ENCODE results near the gene ENTHD1.
"Not testable (repeated sequence)": the region's sequence is repeated elsewhere in the genome, so short reads cannot be mapped to it uniquely, and the experiment has no call there.

Gene ENTHD1

DNA sequence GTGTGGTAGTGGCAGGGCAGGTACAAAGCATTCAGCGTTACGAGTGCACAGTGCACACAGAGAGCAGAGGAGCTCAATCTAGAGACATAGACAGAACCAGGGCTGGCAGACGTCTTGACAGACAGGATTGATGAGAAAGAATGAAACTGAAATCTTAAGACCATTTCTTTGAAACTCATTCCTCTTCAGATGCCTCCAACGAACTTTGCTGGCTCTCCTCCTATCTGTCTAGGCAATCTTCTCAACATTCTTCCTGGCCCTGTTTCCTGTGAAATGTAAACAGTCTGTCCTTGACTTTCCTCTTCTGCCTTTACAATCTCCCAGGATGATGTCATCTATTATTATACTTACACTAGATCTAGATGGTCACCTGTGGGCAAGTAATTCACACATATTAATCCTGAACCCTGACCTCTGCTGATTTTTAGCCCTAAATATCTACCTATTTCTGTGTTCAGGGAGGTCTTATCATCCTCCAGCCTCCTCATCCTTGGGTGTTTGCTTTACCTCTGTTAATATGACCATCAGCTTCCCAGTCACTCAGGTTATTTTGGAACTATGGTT is 119.5 kb downstream of the ENTHD1 start:
- DNase-seq, result no peak

DNA sequence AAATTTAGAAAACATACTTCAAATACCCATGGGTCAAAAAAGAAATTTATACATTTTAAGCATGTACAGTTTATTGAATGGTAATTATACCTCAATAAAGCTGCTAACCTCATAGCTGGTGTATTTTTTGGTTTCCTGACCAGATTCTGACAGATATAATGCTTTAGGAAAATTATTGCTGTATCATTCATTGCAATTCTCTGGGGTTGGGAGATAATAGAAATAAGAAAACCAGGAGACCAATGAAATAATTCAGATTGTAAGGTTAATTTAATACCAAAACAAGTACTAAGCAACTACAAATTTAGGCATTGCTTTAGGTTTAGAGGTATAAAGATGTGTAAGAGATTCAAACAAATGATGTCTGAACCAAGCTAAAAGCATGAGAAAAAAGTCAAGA is 120.1 kb downstream of the ENTHD1 start:
- DNase-seq, result no peak

DNA sequence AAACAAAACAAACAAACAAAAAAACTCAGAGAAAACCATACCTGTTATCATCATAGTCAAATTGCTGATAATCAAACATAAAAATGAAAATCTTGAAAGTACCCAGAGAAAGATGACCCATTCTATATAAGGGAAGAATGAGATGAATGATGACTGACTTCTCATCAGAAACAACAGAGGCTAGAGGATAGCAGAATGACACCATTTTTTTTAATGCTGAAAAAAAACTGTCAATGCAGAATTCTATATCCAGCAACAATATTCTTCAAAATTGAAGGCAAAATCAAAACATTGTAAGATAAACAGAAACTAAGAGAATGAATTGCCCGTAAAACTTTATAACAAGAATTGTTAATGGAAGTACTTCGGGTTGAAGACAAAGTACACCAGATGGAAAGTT is 122.1 kb downstream of the ENTHD1 start:
- no peak for DNase-seq

DNA sequence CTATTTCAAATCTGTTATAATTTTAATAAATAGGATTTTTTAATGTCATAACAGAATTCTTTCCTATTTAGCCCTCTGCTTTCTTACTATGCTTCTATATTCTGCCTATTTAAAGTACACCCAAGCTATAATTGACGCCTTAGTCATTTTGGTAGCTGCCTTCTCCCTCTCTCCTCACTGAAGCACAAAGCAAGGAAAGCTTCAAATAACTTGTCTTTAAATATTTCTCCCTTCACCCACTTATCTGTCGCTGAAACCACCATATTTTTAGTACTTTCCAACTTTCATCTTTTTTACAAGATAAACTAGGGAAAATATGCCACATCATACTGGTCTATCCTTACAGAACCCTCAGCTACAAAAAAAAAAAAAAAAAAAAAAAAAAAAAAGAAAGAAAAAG is 127.9 kb downstream of the ENTHD1 start:
- no peak for DNase-seq

DNA sequence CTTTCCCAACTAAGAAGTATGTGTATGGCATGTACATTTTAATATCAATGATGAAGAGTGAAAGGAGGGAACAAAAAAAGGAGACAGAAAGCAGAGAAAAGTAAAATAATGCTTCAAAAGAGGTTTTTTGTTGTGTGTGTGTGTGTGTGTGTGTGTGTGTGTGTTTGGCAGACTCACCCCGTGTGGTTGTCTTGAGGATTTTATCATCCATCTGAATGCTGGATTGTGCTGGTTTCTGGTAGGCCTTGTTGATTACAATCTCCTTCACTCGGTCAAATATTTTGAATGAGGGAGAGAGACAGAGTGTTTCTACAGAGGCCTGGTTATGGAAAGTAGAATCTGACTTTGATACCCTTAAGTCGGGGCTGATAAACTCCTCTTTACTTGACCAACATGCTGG is 128.5 kb downstream of the ENTHD1 start:
- no peak for DNase-seq

DNA sequence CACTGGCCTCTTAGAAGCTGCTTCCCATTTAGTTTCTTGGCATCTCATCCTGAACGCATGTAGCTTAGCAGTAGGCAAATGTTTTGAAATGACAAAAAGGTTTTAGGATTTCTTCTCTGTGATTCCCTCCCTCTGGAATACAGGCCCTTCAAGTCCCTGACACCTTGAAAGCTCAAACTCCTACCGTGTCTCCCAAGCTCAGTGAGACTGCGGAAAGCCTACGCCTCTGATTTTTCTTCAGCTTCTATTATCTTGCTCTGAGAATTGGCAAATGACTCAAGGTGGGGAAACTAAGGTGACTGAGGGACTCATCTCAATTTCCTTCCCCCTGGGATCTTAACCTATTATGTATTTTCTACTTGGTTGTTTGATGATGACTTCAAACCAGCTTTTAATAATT is 130.3 kb downstream of the ENTHD1 start:
- no peak for DNase-seq

DNA sequence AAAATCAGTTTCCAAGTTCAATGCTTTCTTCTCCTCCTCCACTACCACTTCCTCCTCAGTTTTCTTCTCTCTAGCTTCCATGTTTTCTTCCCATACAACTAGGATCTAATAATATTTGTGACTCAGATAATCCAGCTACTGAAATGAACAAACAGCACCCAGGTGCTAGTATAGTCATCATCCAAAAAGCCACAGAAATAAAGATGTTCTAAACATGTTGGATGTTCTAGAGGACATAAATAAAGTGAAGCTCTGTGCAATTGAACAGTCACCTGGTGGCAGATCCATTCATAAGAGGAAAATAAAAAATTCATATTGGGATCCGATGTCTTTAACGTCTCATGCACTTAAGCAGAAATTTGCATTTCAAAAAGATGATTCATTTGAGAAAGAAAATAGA is 142.8 kb downstream of the ENTHD1 start:
- no peak for DNase-seq

DNA sequence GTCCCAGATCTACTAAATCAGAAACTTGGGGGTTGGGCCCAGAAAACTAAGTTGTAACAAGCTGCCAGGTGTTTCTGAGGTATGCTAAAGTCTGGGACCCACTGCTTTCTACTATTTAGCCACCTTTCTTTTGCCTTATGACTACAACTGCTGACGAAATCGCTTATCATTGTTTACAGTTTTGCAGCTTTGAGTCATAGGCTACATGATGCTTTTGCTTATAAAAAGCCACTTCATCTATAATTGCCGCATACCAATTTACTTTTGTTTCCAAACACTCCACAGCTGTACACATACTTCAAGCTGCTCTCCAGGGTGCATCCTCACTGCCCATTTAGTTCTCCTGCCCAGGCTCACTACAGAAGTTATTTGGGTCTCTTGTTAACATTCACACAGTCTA is 144.7 kb downstream of the ENTHD1 start:
- DNase-seq, result peak; percentile 84

DNA sequence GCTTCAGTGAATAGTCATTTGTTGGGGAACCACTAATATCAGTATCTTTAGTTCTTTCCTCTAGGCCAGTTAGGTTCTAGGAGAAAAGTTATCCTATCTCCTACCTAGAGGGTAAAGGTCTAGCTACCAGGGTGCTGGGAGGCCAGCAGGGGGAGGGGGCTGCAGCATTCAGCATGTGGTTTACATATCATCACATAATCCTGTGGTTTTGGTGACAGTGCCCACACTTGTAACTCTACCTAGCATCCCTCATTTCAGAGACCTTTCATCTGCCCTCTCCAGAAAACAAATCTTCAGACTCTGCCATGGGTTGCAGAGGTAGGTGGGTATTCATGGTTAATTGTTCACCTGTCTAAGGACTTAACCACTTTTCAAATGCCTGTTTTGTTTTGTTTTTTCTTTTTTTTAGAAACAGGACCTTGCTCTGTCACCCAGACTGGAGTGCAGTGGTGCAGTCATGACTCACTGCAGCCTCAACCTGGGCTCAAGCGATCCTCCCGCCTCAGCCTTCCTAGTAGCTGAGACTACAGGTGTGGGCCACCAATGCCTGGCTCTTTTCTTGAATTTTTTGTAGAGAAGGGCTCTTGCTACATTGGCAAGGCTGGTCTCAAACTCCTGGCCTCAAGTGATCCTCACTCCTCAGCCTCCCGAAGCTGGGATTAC is 146.8 kb downstream of the ENTHD1 start:
- no peak for DNase-seq

DNA sequence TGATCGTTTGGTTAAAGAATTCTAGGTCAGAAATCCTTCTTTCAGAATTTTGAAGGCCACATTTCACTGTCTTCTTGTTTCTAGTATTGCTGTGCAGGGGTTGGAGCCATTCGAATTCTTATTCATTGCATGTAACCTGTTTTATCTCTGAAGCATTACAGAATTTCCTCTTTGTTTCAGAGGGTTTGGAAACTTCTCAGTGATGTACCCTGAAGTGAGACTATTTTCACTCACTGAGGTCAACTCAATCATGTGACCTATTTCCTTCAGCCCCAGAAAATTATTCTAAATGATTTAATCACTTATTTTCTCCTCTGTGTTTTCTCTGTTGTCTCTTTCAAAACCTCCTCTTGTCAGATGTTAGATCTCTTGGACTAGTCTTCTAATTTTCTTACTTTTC is 147.8 kb downstream of the ENTHD1 start:
- no peak for DNase-seq

DNA sequence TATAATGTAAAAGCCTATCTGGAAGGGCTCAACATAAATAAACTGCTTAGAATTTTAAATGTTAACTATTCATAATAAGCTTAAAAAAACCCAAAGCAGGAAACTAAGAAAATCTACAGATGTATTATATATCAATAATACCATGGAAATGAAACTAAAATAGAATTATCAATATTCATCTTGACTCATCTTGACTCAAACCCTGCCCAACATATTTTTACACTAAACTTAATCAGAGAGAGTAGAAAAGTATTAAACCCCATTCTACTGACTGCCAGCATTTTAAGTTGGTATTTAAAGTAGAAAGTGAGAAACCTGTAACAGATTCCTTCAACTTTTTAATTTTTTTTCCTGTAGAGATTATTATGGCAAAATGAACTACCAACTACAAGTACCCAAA is 149.2 kb downstream of the ENTHD1 start:
- no peak for DNase-seq

DNA sequence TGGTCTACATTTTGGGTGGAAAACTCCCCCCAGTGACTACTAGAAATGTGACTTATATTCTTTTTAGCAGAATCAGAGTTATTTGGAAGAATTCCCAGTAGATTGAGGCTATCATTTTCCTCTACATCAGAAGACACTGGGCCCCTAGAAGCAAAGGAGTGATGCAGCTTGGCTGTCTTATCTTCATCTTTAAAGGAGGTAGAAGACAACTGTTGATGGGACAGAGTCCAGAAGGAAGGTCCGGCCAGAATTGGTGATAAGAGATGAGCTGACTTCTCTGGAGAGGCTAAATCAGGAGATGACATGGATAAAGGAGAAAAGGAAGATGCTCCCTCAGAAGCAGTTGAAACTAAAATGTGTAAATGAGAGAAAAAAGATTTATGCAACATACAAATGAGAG is 149.6 kb downstream of the ENTHD1 start:
- DNase-seq, result no peak

DNA sequence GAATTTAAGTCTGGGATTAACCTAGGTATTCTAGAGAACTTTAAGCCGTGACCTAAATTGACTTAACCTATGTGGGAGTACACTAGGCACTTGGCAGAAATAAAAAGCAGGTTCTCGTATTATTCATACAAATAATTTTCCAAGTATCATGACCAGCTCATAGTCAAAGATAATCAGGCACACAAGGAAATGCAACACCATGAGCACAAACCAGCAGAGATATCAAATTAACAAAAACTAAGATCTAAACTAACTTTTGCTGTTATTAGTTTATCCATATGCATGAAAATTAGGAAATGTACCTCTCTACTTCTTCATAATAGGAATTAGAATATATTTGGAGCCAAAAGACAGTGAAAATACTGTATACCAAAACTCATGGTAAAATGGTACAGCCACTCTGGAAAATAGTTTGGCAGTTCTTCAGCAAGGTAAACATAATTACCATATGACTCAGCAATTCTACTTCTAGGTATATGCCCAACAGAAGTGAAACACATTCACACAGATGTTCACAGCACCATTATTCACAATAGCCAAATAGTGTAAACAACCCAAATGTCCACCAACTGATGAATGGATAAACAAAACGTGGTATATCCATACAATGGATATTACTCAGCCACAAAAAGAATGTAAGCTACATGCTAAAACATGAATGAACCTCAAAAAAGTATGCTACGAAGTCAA is 154.1 kb downstream of the ENTHD1 start:
- no peak for DNase-seq

DNA sequence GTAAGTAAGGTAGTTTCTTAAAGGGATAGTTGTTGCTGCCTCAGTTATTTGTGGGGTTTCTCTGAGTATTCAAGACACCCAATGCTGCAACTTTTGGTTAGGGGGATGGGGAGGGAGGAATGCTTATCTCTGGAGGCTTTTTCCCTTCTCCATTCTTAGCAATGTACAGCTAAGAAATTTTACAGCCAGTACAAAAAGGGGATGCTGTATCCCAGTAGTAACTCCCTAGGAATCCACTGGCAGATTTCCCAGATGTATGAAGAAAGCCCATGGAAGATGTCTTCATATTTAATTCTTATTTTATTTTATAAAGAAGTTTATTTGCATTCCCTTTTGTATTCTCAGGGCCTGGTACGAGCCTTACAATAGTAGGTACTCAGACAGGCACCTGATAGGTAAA is 154.8 kb downstream of the ENTHD1 start:
- DNase-seq, result no peak

DNA sequence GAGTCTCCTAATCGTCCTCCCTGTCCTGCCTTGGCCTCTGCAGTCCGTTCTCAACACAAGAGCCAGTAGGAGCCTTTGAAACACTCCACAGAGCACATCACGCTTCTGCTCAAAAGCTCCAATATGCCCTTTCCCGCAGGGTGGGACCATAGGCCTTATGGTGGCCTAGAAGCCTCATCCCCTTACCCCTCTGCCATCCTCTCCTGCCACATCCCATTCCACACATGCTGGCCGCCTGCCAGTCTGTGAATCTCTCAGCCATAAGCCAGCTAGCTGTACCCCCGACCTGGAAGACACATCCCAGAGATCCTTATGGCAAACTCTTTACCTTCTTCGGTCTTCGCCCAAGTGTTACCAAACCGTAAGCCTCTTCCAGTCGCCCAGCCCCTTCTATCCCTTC is 157.8 kb downstream of the ENTHD1 start:
- DNase-seq, result no peak

DNA sequence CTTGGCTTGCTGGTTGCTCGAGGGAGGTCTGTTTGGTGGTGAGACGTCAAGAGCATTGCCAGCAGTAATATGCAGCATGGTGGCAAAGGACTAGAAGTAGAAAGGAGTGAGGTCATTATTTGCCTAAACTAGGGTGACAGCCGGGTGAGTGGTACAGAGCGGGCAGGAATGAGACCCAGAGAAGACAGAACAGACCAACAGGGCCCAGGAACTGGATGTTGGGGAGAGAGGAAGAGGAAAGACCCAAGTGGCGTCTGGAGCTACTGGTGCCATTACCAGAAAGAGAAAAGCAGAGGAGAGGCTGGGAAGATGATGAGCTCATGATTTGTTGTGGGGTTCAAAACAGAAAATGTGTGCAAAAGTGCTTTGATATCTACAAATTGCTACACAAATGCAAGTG is 158.7 kb downstream of the ENTHD1 start:
- no peak for DNase-seq

DNA sequence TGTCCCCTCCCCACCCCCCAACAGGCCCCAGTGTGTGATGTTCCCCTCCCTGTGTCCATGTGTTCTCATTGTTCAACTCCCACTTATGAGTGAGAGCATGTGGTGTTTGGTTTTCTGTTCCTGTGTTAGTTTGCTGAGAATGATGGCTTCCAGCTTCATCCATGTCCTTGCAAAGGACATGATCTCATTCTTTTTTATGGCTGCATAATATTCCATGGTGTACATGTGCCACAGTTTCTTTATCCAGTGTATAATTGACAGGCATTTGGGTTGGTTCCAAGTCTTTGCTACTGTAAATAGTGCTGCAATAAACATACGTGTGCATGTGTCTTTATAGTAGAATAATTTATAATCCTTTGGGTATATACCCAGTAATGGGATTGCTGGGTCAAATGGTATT is 159.5 kb downstream of the ENTHD1 start:
- DNase-seq, result not testable (repeated sequence)

DNA sequence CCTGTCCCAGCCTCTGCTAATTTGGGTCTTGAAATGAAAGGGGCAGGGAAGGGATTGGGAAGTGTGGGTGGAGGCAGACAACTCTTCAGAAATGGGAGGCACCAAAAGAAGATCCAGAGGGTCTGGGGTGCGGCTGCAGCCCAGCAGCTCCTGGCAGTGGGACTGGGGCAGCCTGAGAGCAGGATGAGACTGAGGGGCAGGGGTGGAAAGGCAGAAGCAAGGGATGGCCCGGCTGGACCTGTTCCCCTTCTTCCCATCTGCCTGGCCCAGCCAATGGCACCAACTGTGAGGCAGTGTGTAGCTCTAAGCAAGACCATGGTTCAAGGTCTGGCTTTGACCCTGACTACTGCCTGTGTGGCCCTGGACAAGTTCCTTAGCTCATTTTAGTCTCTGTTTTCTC is 160.4 kb downstream of the ENTHD1 start:
- no peak for DNase-seq

DNA sequence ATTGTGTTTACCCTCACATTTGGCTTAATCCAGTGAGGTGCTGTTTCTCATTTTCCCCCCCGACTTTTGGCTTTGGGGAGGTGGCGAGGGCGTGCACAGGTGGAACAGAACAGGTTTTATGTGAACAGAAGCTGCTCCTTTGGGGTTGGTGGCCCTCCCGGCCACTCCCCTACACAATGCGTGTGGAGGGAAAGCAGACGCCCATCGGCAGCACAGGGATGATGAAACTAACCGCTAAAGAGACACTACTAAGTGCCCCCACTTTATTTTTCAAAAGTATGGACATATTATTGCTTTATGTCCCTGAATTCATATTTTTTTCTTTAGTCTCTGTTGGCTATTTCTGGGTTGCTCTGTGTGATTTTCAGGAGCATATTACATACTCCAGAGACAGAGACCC is 160.9 kb downstream of the ENTHD1 start:
- no peak for DNase-seq

DNA sequence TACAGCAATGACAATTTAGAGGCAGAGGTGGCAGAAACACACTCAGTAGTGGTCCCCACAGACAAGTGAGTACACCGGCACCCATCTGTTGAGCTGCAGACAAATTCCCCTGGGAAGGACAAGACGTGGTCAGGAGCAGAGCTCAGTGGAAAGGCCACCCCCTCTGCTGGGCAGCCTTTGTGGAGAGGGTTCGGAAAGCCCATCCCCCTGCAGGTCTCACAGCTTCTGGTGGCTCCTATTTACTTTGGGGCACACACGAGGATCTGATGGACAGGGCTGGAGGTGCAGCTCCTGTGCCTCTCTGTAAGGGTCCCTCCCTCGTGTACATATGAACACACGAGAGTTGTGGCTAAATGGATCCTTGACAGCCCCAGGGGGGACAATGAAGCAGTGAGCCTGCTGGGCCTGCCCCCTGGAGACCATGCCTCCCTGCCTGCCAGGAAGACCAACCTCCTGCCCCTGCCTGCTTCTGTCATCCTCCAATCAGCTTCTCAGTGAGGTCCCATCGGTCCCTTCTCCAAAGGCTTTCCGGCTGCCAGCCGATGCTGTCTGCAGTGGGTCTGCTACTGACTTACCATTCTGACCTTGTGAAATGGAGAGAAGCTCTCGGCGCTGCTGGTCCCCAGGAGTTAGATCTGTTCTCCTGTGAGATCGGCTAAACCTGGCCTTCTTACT is 161.5 kb downstream of the ENTHD1 start:
- DNase-seq, result no peak

DNA sequence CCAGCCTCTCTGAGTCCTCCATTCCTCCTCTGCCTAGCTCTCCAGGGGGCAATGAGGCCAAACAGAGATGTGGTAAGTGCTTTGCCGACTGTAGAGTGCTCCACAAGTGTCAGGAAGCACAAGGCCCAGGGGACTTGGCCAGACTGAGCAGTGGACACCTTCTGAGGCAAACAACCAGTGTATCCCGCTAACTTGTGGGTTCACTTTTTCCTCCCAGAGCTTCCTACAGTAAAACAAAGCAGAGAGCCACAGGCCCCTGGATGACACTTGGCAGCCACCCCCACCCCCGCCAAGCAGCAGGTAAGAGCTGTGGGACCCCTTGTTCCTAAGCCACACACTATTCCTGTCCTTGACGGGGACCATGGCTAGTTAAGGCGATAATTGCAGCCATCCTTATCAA is 162.1 kb downstream of the ENTHD1 start:
- DNase-seq, result no peak

DNA sequence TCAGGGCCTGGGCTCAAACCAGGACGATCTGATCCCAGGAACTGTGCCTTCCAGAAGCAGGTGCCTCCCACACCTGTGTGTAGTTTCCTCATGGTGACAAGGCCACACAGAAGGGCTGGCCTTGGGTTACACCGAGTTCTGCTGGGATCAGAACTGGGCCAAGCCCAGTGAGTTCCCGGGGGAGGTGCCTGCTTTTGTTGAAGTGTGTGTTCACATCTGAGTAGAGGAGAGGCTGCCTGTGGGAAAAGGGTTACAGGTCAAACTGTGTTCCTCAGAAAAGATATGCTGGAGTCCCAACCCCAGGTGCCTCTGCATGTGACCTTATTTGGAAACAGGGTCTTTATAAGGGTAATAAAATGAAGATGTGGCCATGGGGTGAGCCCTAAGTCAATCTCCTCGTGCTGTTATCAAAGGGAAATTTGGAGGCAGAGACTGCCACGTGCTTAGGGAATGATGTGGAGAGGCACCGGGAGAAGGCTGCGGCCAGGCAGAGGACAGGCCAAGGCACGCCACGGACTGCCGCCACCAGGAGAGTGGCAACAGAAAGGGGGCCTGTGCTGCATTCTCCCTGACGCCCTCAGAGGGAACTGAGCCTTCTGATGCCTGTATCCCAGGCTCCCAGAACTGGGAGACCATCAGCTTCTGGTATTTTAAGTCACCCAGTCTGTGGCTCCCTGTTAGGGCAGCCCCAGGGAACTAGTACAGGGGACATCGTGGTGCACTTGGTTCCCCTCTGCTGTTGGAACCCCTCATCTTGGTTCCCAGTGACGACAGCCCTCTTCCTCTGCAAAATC is 164.2 kb downstream of the ENTHD1 start:
- DNase-seq, result no peak

DNA sequence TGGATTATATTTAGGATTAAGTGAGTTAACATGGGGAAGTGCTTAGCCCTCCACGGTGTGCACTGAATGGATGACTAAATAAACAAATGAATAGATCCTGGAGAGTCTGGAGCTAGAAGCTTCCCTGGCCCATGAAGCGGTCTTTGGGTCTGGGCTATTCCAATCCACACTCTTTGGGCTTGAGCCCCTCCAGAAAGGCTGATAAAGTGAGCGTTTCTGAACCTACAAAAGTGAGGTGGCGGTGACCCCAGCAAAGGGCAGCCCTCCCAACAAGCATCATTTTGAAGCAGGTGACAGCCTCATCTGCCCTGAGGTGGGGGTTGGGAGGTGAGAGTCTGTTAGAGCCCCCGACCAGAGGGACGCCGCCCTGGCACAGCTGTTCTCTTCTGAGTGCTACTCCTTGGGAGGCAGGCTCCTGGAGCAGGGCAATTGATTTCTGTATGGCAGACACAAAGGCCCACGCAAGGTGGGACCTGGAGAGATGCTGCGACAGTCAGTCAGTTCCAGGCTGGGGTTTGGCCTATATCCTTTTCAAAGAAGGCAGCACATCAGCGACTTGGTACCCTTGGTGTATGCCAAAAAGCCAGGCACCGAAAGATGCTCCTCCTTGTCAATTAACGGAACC is 165.2 kb downstream of the ENTHD1 start:
- DNase-seq, result no peak
